Measurements from ENCODE around the gene TMA7. TPM values are rescaled to one million over a fixed set of nuclear protein-coding genes. Genes with fewer than 3 reads are reported as not detected.
A peak's percentile ranks its signal among the peaks of the same experiment; 100 is the strongest.

Gene TMA7
- total and polyA plus RNA-seq, 2 of the 13 experiments (the other 11 are each of a cell fraction or from before 2014, with no cell fraction given): 100 to 486 TPM

- DNase-seq (ENCODE audit: low spot score) (no peak), FAIRE-seq (no peak), ATAC-seq (no peak)
- Histone ChIP-seq H4K20me1 (ENCODE audit: insufficient read depth, low read length) (peaks cover 2% of the 10 kb centered on the region), H2AFZ (ENCODE audit: low read length) (no peak overlapping the region), H3K79me2 (ENCODE audit: insufficient read depth, low read length) (peaks cover 23% of the 10 kb centered on the region), H3K4me2 (ENCODE audit: low read depth, low read length) (no peak overlapping the region), H3K36me3 (replicated peaks in 1 of 2; ENCODE audit: control insufficient read depth in 1 of 2, insufficient read depth in 2 of 2, low read length in 2 of 2) (peaks cover 1 to 4% of the 10 kb centered on the region in 2 experiments; a peak in 3 of 5 replicates), H3K4me1 (ENCODE audit: insufficient read depth, low read length) (peaks cover 72% of the 10 kb centered on the region), H3K27me3 (ENCODE audit: control insufficient read depth in 1 of 2, insufficient read depth in 2 of 2, low read length in 2 of 2) (no peaks in the 10 kb centered on the region; a peak in 1 of 5 replicates), H3K27ac (ENCODE audit: extremely low read length, insufficient read depth, low read length) (no peak overlapping the region), H3K9ac (ENCODE audit: insufficient read depth, low read depth, low read length) (no peak overlapping the region), H3K4me3 (replicated peaks in 1 of 3; ENCODE audit: insufficient read depth in 1 of 3, low read depth in 2 of 3, low read length in 3 of 3) (no peak overlapping the region), H3K9me3 (ENCODE audit: low read length) (no peaks in the 10 kb centered on the region)
- TF ChIP-seq ZNF687 (CRISPR knock-in tag; IDR thresholded peaks at IDR 0.05) (peak; percentile 17; the same call in 1 of the 2 replicates), ZNF224 (CRISPR knock-in tag; IDR thresholded peaks at IDR 0.05) (0 out of 2 replicates have a peak, but pooled peaks have one; percentile 71), GMEB2 (CRISPR knock-in tag; IDR thresholded peaks at IDR 0.05; ENCODE audit: low read depth) (no peak), ZNF75D (CRISPR knock-in tag; IDR thresholded peaks at IDR 0.05; ENCODE audit: borderline replicate concordance) (no peak)
- CTCF ChIA-PET (ENCODE audit: low intra/inter-chr PET ratio, low total read pairs): interaction anchor here (0.8 to 5.7 kb wide), 10 partner anchors 10 to 242 kb away, joined by 4 to 117 read pairs (median 15); no protein-coding TSS in a partner anchor
- BruUV-seq (replicated peaks): no TSS peak
- in situ Hi-C loops (cut with HindIII; ENCODE audit: extremely low pct_ligation_motif_present, low pct_unique_long_range_greater_than_20kb): loop anchor here (5.0 kb wide), 3 partner anchors 34 to 204 kb away; no protein-coding TSS in a partner anchor
- WGBS (ENCODE audit: low lambda C conversion rate): 50% methylated on average over 1 of the region's 1 CpG
- intact Hi-C loops (cut with micrococcal nuclease; ENCODE audit: unreplicated experiment): loop anchor here (1.0 to 2.0 kb wide), 3 partner anchors 35 to 204 kb away; no protein-coding TSS in a partner anchor
- POLR2A ChIA-PET: interaction anchor here (0.7 to 2.7 kb wide), 13 partner anchors 10 to 196 kb away, joined by 3 to 59 read pairs (median 9); partner anchors contain the start of genes ATRIP and ZNF589
Observed at GRCh38 chr3:48436477-48436787, 3.6 kb upstream of the TMA7 start.
